DMS 273 (cell line): Measurements from ENCODE around the gene THRA.

Experiments used
- DNase-seq: peaks from one replicate; lab custom pipeline; 2025; ENCODE audit not compliant: unreplicated experiment; lab: John Stamatoyannopoulos, UW

THRA gene

DNA sequence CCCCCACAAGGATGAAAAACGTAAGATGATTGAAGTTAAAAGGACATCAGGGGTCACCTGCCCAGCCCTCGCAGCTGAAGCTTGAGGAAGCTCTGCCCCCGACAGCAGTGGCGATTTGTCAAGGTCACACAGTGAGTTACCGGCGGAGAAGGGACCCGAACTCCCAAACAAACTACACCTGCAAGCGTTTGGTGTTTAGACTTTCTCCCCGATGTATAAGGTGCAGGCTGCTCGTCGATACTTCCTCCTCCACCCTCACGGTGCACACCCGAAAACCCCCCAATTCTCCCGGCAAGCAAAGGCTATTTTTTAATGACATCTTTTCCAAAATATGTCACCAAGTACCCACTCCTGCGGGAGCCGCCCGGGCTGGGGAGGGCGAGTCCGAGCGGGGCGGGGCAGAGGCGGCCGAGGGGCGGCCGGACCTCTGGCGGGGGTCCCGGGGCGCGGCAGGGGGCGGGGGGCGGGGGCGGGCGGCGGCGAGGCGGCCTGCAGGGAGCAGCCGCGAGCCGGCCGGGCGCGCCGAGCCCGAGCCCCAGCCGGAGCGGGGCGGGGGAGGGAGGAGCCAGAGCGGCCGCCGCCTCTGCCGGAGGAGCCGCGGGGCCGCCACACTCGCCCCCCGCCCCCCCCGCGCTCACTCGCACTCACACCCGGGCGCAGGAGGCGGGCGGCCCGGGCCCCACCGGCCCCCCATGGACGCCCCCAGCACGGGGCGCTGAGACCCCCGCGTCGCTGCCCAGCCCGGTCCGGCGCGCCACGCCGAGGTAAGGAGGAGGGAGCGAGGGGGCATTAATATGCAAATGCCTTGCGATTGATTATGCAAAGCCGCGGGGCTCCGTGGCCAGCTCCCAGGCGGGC, at the start of gene THRA:
THRA (plus strand) TSS at position 637 of the 858 bp plus-strand sequence. CDS start 11,524 bp downstream, outside the sequence.
- peak; percentile 87 for DNase-seq

DNA sequence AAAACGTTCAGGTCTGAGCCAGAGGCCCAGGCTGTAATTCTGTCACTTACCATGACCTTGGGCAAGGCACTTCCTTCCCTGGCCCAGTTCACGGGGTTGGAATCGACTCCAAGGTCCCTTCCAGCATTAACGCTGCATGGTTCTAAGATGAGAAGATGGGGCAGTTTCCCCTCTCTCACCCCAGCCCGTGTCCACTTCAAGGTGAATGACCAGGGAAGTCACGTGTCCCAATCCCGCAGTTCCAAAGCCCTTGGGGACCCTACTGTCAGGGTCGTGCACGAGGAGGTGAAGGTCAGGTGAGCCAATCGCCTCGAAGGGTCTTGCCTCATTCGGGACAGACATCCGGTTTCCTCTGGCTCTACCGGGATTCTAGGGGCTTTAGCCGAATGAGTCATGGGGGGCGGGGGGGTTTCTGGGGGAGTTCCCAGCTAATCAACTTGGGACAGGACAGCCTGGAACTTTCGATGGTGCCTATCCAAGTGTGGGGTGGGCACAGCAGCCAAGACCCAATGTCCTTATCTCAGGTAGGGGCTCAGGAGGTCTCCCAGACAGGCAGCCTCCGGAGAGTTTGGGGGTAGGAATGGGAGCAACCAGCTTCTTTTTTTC, 48.3 kb upstream of the THRA start:
- no peak for DNase-seq

- no peak for DNase-seq
Observed at GRCh38 chr17:40015005-40015997, 47.5 kb upstream of the THRA start, which contains the start of gene CSF3. Gene CSF3 (plus strand): TSS chr17:40015440. CDS start chr17:40015475, 35 bp downstream.

DNA sequence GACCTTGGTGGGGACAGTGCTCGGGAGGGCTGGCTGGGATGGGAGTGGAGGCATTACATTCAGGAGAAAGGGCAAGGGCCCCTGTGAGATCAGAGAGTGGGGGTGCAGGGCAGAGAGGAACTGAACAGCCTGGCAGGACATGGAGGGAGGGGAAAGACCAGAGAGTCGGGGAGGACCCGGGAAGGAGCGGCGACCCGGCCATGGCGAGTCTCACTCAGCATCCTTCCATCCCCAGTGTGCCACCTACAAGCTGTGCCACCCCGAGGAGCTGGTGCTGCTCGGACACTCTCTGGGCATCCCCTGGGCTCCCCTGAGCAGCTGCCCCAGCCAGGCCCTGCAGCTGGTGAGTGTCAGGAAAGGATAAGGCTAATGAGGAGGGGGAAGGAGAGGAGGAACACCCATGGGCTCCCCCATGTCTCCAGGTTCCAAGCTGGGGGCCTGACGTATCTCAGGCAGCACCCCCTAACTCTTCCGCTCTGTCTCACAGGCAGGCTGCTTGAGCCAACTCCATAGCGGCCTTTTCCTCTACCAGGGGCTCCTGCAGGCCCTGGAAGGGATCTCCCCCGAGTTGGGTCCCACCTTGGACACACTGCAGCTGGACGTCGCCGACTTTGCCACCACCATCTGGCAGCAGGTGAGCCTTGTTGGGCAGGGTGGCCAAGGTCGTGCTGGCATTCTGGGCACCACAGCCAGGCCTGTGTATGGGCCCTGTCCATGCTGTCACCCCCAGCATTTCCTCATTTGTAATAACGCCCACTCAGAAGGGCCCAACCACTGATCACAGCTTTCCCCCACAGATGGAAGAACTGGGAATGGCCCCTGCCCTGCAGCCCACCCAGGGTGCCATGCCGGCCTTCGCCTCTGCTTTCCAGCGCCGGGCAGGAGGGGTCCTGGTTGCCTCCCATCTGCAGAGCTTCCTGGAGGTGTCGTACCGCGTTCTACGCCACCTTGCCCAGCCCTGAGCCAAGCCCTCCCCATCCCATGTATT, 46.5 kb upstream of the THRA start:
- no peak for DNase-seq

DNA sequence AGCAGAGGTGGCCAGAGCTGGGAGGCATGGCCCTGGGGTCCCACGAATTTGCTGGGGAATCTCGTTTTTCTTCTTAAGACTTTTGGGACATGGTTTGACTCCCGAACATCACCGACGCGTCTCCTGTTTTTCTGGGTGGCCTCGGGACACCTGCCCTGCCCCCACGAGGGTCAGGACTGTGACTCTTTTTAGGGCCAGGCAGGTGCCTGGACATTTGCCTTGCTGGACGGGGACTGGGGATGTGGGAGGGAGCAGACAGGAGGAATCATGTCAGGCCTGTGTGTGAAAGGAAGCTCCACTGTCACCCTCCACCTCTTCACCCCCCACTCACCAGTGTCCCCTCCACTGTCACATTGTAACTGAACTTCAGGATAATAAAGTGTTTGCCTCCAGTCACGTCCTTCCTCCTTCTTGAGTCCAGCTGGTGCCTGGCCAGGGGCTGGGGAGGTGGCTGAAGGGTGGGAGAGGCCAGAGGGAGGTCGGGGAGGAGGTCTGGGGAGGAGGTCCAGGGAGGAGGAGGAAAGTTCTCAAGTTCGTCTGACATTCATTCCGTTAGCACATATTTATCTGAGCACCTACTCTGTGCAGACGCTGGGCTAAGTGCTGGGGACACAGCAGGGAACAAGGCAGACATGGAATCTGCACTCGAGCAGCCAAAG, 45.2 kb upstream of the THRA start:
- DNase-seq: no peak

DNA sequence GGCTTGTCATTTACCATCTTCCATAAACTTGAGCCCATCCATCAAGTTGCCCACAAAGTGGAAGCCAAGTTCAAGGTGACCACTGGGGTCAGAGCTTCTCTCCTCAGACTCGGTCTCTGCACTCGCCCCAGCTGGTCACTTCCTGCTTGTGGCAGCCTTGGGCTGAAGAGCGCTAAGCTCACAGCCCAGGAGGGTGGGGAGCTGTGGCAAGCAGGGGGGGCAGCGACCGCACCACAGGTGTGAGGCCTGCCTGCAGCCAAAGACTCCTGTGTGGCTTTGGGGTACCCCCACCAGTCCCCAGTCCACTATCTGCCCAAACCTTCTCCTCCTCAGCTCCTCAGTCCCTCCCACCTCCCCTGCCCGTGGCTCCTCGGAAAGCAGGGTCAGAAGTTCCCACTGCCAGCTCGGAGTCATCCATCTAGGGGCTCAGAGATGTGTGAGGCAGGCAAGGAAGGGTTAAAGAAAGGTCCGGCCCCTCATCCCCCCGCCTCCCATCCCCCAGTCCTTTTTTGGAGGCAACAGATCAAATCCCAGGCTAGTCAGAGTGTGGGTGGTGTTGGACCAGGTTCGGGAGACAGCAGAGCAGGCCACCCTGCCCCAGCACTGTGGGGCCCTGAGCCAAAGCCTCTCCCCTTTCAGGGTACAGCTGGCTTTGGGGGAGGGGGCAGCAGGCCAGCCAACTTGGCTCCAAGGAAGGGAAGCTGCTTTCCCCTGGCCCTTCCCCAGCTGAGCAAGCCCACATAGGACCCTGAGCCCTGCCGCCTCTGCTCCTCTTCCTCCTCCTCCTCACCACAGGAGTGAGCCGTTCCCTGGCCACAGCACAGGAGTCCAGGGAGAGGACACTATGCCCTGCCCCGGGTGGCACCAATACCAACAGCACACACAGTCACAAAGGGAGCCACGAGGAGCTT, 44.3 kb upstream of the THRA start:
- peak; percentile 82 for DNase-seq

DNA sequence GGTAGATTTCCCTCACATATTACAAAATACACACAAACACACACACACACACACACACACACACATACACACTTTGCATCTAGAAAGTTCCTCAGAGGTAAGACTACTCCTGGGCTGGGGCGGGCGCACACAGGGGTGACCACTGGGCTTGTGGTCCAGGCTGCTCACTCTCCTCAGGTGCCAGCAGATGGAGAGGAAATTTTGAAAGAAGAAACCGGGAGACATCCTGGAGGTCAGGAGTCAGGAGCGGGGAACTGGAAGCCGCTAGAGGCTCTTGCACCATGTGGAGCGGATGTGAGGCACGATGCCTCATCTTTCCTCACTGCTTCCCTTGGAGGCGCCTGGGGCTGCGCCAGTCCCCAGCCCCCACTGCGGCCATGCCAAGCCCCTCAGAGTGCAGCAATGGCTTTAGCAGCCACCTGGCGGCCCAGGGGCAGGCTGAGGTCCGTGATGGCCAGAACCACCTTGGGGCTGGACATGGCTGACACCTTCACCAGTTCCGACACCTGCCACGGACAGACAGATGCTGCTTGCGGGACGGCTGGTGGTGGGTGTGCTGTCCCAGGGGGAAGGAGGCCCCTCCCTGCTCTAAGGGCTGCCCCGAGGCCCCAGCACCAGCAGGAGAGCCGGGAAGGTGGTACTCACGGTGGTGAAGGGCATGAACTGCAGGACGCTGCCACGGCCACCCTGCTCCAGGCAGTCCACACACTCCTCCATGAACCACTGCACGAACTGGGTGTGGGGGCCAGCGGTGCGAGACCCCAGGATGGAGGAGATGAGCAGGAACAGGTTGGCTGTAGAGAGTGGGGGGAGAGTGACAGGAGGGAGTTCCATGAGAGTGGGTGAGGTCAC, 43.4 kb upstream of the THRA start:
- DNase-seq: peak; percentile 40

GRCh38 chr17:40020146-40020545, 42.6 kb upstream of the THRA start:
- no peak for DNase-seq

GRCh38 chr17:40021451-40021971, 41.3 kb upstream of the THRA start:
- no peak for DNase-seq

GRCh38 chr17:40022497-40022896, 40.3 kb upstream of the THRA start:
- DNase-seq: no peak

- no peak for DNase-seq
Observed at GRCh38 chr17:40022961-40023541, 39.7 kb upstream of the THRA start.

- no peak for DNase-seq
Observed at GRCh38 chr17:40023590-40024292, 39.0 kb upstream of the THRA start.

GRCh38 chr17:40024901-40025300, 37.9 kb upstream of the THRA start:
- DNase-seq: no peak

DNA sequence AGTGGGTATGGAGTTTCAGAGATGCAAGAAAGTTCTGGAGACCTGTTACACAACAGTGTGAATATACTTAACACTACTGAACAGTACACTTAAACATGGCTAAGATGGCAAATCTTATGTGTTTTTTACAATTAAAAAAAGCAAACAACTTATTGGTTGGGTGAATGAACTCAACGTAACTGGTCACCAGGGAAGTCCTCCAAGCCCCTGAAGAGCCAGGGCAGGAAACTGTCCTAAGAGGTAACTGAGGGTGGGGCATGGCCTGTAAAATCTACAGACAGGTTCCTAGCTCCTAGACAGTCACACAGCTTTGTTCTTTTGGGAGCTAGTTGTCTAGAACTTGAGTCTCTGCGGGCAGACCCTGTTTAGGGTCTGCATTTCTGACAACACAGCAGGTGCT, 37.2 kb upstream of the THRA start:
- DNase-seq: no peak

DNA sequence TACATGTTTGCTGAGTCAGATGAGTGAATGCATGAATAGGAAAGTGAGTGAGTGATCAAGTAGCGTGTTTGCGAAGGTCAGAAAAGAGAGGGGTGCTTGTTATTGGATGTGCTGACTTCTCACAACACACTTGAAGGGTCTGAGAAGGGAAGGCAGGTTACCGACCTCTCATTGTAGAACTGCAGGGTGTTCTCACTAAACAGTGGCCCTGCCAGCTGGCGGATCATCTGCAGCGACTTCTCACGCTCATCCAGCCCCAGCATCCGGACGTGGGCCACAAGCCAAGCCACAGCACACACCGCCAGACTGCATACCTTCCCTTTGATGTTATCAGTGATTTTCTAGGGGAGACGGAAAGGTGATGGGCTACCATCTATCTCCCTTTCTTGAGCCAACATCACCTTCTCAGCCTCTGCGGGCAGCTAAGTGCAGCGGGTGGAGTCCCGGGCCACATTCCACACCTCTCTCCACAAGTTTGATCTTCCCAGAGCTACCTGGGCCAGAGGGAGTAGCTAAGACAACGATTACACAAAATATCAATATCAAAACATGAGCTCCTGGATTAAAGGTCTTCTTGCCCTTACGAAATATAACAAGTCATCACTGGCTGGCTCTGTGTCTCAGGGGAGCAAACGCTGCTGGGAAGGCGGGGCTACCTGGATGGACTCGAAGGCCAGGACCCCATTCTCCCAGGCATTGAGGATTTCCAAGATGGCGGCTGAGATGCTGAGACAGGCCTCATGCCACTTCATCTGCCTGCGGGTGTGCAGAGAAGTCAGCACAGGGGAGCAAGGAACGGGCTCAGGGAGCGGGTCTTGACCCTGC, 36.6 kb upstream of the THRA start:
- peak; percentile 36 for DNase-seq
